Fibroblast of skin of scalp (primary cell): ENCODE results near the gene BEST2.

Experiments used
- DNase-seq: peaks from one replicate; pipeline ENCODE4 v3.0.0-alpha.2; 2013

The BEST2 gene

GRCh38 chr19:12770922-12771321, 19.3 kb downstream of the BEST2 start:
- no peak for DNase-seq

- no peak for DNase-seq
Measured at GRCh38 chr19:12772323-12772722, 20.7 kb downstream of the BEST2 start.

- DNase-seq, result peak; percentile 63
Measured at GRCh38 chr19:12773571-12773970, 22.0 kb downstream of the BEST2 start.

- DNase-seq, result no peak
Measured at GRCh38 chr19:12774588-12775555, 23.3 kb downstream of the BEST2 start, which contains the start of gene HOOK2. Gene HOOK2 (minus strand): TSS chr19:12775552. CDS start chr19:12775449, 103 bp downstream.

GRCh38 chr19:12777217-12778016, 25.8 kb downstream of the BEST2 start:
- peak; percentile 82 for DNase-seq

GRCh38 chr19:12778017-12778904, 26.7 kb downstream of the BEST2 start:
- DNase-seq, result peak; percentile 86

GRCh38 chr19:12778905-12779161, 27.2 kb downstream of the BEST2 start:
- no peak for DNase-seq

- peak; percentile 95 for DNase-seq
Measured at GRCh38 chr19:12779162-12779993, 27.8 kb downstream of the BEST2 start.

- DNase-seq, result no peak
Measured at GRCh38 chr19:12782174-12782423, 30.5 kb downstream of the BEST2 start.

- DNase-seq, result peak; percentile 91
Measured at GRCh38 chr19:12782424-12783290, 31.1 kb downstream of the BEST2 start.

GRCh38 chr19:12783291-12783848, 31.8 kb downstream of the BEST2 start:
- peak; percentile 72 for DNase-seq

- peak; percentile 47 for DNase-seq
Measured at GRCh38 chr19:12783849-12784393, 32.3 kb downstream of the BEST2 start.

- no peak for DNase-seq
Measured at GRCh38 chr19:12784394-12784870, 32.8 kb downstream of the BEST2 start.

GRCh38 chr19:12784871-12785430, 33.4 kb downstream of the BEST2 start:
- peak; percentile 44 for DNase-seq

- DNase-seq, result no peak
Measured at GRCh38 chr19:12785431-12786031, 33.9 kb downstream of the BEST2 start.

- DNase-seq, result no peak
Measured at GRCh38 chr19:12786141-12786870, 34.7 kb downstream of the BEST2 start.

- DNase-seq, result no peak
Measured at GRCh38 chr19:12786952-12787351, 35.4 kb downstream of the BEST2 start.

GRCh38 chr19:12787458-12787857, 35.9 kb downstream of the BEST2 start:
- no peak for DNase-seq
